Fibroblast of skin of right quadriceps (primary cell): Measurements from ENCODE around the gene CCL2.

Experiments used
- DNase-seq: peaks from one replicate; pipeline ENCODE4 v3.0.0-alpha.2; 2013

CCL2 gene

GRCh38 chr17:34242587-34243363 is 12.3 kb upstream of the CCL2 start:
- DNase-seq: no peak

- no peak for DNase-seq
Observed at GRCh38 chr17:34243364-34244320, 11.4 kb upstream of the CCL2 start.

- DNase-seq: no peak
Observed at GRCh38 chr17:34245351-34245905, 9.7 kb upstream of the CCL2 start.

GRCh38 chr17:34246446-34246845 is 8.6 kb upstream of the CCL2 start:
- DNase-seq: no peak

- no peak for DNase-seq
Observed at GRCh38 chr17:34246881-34247280, 8.2 kb upstream of the CCL2 start.

- peak; percentile 76 for DNase-seq
Observed at GRCh38 chr17:34248511-34249024, 6.5 kb upstream of the CCL2 start.

- no peak for DNase-seq
Observed at GRCh38 chr17:34249061-34249460, 6.0 kb upstream of the CCL2 start.

- no peak for DNase-seq
Observed at GRCh38 chr17:34249478-34249877, 5.6 kb upstream of the CCL2 start.

GRCh38 chr17:34251186-34251585 is 3.9 kb upstream of the CCL2 start:
- DNase-seq: no peak

GRCh38 chr17:34252095-34252443 is 3.0 kb upstream of the CCL2 start:
- DNase-seq: no peak

- peak; percentile 90 for DNase-seq
Observed at GRCh38 chr17:34252444-34253138, 2.5 kb upstream of the CCL2 start.

GRCh38 chr17:34253139-34253525 is 2.0 kb upstream of the CCL2 start:
- no peak for DNase-seq

GRCh38 chr17:34254146-34254545 is 939 bp upstream of the CCL2 start:
- peak; percentile 90 for DNase-seq

GRCh38 chr17:34255381-34255732 is 272 bp downstream of the CCL2 start:
- DNase-seq: peak; percentile 27

- no peak for DNase-seq
Observed at GRCh38 chr17:34255841-34256240, 756 bp downstream of the CCL2 start.

- DNase-seq: no peak
Observed at GRCh38 chr17:34257299-34257985, 2.4 kb downstream of the CCL2 start.

GRCh38 chr17:34257986-34258326 is 2.9 kb downstream of the CCL2 start:
- DNase-seq: no peak

- peak; percentile 60 for DNase-seq
Observed at GRCh38 chr17:34259146-34259545, 4.1 kb downstream of the CCL2 start.

- DNase-seq: no peak
Observed at GRCh38 chr17:34260861-34261260, 5.8 kb downstream of the CCL2 start.

- no peak for DNase-seq
Observed at GRCh38 chr17:34261568-34262337, 6.7 kb downstream of the CCL2 start.

- DNase-seq: no peak
Observed at GRCh38 chr17:34265711-34266110, 10.6 kb downstream of the CCL2 start.

- peak; percentile 71 for DNase-seq
Observed at GRCh38 chr17:34269969-34270368, 14.9 kb downstream of the CCL2 start, which contains the start of gene CCL7. TSS of gene CCL7 (plus strand) at chr17:34270221. CDS start at chr17:34270291, 70 bp downstream.
